Measurements from ENCODE around the gene LKAAEAR1. TPM values are rescaled to one million over a fixed set of nuclear protein-coding genes. Genes with fewer than 3 reads are reported as not detected.

Gene LKAAEAR1
- total and polyA plus RNA-seq, 2 experiments from 2014 or later: 1.2 TPM; not detected in 1

DNA sequence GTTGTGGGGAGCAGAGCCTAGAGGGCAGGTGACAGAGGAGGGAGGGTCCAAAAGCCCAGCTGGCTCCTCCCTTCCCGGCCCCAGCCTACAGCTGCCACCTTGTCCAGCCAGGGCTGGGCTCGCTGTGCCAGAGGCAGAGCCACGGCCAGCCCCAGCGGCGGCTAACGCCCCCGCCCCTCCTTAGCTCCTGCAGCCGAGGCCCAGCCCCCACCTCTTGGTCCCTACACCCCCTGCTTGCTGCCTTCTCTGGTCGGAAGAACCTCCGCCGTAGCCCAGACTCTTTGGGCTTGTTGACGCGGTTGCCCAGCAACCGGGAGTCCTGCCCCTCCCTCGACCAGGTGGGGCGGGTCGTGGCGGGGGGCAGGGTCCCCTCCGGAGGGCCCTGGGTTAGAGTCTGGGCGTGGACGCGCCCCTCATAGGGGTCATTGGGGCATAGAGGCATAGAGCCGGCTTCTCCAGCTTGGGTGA lies 521 bp upstream of the LKAAEAR1 start:
- peaks cover 10% of the 10 kb centered on the region for H3K4me1 ChIP-seq (ENCODE audit: insufficient read depth)
- no peak for DNase-seq (ENCODE audit: low spot score)
- H4K20me1 ChIP-seq (ENCODE audit: insufficient read depth, poor library complexity, severe bottlenecking): no peaks in the 10 kb centered on the region
- H3K4me3 ChIP-seq: no peak overlapping the region
- H3K9me3 ChIP-seq (ENCODE audit: low read depth): no peaks in the 10 kb centered on the region
- H3K27ac ChIP-seq: no peak overlapping the region
- peak overlapping the region; percentile 99 for H3K4me2 ChIP-seq
- no peaks in the 10 kb centered on the region for H3K36me3 ChIP-seq (replicated peaks; ENCODE audit: insufficient read depth, low read depth)
- 7% methylated on average over 9 of the region's 23 CpGs for WGBS (ENCODE audit: low lambda C conversion rate, missing lambda C conversion rate)
- no peaks in the 10 kb centered on the region for H3K9me2 ChIP-seq (replicated peaks; ENCODE audit: insufficient read depth)
- peaks cover 38% of the 10 kb centered on the region for H3K27me3 ChIP-seq
- no peak overlapping the region for H2AFZ ChIP-seq
- TF ChIP-seq, protein P1, sequence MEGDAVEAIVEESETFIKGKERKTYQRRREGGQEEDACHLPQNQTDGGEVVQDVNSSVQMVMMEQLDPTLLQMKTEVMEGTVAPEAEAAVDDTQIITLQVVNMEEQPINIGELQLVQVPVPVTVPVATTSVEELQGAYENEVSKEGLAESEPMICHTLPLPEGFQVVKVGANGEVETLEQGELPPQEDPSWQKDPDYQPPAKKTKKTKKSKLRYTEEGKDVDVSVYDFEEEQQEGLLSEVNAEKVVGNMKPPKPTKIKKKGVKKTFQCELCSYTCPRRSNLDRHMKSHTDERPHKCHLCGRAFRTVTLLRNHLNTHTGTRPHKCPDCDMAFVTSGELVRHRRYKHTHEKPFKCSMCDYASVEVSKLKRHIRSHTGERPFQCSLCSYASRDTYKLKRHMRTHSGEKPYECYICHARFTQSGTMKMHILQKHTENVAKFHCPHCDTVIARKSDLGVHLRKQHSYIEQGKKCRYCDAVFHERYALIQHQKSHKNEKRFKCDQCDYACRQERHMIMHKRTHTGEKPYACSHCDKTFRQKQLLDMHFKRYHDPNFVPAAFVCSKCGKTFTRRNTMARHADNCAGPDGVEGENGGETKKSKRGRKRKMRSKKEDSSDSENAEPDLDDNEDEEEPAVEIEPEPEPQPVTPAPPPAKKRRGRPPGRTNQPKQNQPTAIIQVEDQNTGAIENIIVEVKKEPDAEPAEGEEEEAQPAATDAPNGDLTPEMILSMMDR (IDR thresholded peaks at IDR 0.05; ENCODE audit: poor library complexity): no peak
- peak; percentile 6 for TF ChIP-seq EZH2 (IDR thresholded peaks at IDR 0.05; ENCODE audit: borderline replicate concordance)
- H3K79me2 ChIP-seq: no peaks in the 10 kb centered on the region

DNA sequence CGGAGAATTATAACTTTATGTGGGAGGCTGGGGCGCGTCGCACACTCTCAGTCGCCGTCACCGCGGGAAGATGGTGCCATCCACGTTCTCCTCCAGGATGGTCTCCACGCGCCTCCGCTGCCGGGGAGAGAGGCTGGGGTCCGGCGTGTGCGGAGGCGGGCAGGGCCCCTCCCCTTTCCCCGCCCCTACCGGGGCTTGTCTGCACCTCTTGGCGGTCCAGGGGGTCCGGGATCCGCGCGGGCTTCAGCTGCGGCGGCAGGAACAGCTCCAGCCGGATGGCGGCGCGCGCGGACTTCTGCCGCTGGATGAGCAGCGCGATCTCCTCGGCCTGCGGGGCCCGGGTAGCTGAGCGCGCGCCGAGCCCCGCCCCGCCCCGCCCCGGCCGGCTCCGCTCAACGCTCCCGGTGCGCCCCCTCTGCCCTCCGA lies 807 bp downstream of the LKAAEAR1 start:
- H2AFZ ChIP-seq: peak overlapping the region; percentile 74
- peak overlapping the region; percentile 61 for H3K4me3 ChIP-seq
- H3K9me2 ChIP-seq (replicated peaks; ENCODE audit: insufficient read depth): no peaks in the 10 kb centered on the region
- no peaks in the 10 kb centered on the region for H4K20me1 ChIP-seq (ENCODE audit: insufficient read depth, poor library complexity, severe bottlenecking)
- peaks cover 19% of the 10 kb centered on the region for H3K4me1 ChIP-seq (ENCODE audit: insufficient read depth)
- H3K4me2 ChIP-seq: peak overlapping the region; percentile 99
- H3K9me3 ChIP-seq (ENCODE audit: low read depth): no peaks in the 10 kb centered on the region
- no peak for TF ChIP-seq EZH2 (IDR thresholded peaks at IDR 0.05; ENCODE audit: borderline replicate concordance)
- TF ChIP-seq, protein P1 (IDR thresholded peaks at IDR 0.05; ENCODE audit: poor library complexity): peak; percentile 66
- H3K27me3 ChIP-seq: peaks cover 38% of the 10 kb centered on the region
- no peaks in the 10 kb centered on the region for H3K36me3 ChIP-seq (replicated peaks; ENCODE audit: insufficient read depth, low read depth)
- 5% methylated on average over 26 of the region's 52 CpGs for WGBS (ENCODE audit: low lambda C conversion rate, missing lambda C conversion rate)
- H3K79me2 ChIP-seq: no peaks in the 10 kb centered on the region
- DNase-seq (ENCODE audit: low spot score): peak; percentile 92
- no peak overlapping the region for H3K27ac ChIP-seq

GRCh38 chr20:64082820-64083377 lies 1.3 kb downstream of the LKAAEAR1 start:
- H3K4me2 ChIP-seq: peak overlapping the region; percentile 99
- no peak overlapping the region for H2AFZ ChIP-seq
- peaks cover 38% of the 10 kb centered on the region for H3K27me3 ChIP-seq
- no peak for TF ChIP-seq EZH2 (IDR thresholded peaks at IDR 0.05; ENCODE audit: borderline replicate concordance)
- TF ChIP-seq, protein P1 (IDR thresholded peaks at IDR 0.05; ENCODE audit: poor library complexity): no peak
- no peaks in the 10 kb centered on the region for H3K36me3 ChIP-seq (replicated peaks; ENCODE audit: insufficient read depth, low read depth)
- WGBS (ENCODE audit: low lambda C conversion rate, missing lambda C conversion rate): 31% methylated on average over 10 of the region's 13 CpGs
- H3K9me3 ChIP-seq (ENCODE audit: low read depth): no peaks in the 10 kb centered on the region
- no peak for DNase-seq (ENCODE audit: low spot score)
- H3K4me3 ChIP-seq: peak overlapping the region; percentile 61
- no peaks in the 10 kb centered on the region for H3K79me2 ChIP-seq
- H3K9me2 ChIP-seq (replicated peaks; ENCODE audit: insufficient read depth): no peaks in the 10 kb centered on the region
- H3K4me1 ChIP-seq (ENCODE audit: insufficient read depth): peaks cover 19% of the 10 kb centered on the region
- no peaks in the 10 kb centered on the region for H4K20me1 ChIP-seq (ENCODE audit: insufficient read depth, poor library complexity, severe bottlenecking)
- no peak overlapping the region for H3K27ac ChIP-seq

Data from hepatocyte (in vitro differentiated cells).